Dermis blood vessel endothelial cell (primary cell): Measurements from ENCODE around the gene DLGAP3. TPM values are rescaled to one million over a fixed set of nuclear protein-coding genes. Genes with fewer than 3 reads are reported as not detected.

Experiments
- DNase-seq: peaks from one replicate; pipeline ENCODE4 v3.0.0; 2010
- total RNA-seq: library from RNA; depleted of rRNA; stranded (reverse); fragments of >200 nt; gene quantifications from 2 replicates; pipeline ENCODE4 v1.2.3, GENCODE V29; 2014

Gene DLGAP3
- total RNA-seq, 1 donor from 2014 or later, result under 0.01 TPM

- no peak for DNase-seq
Measured at GRCh38 chr1:34866762-34867109, 62.7 kb downstream of the DLGAP3 start.

- DNase-seq, result peak; percentile 77
Measured at GRCh38 chr1:34865981-34866761, 63.3 kb downstream of the DLGAP3 start.

- no peak for DNase-seq
Measured at GRCh38 chr1:34865573-34865972, 63.9 kb downstream of the DLGAP3 start.

- no peak for DNase-seq
Measured at GRCh38 chr1:34864759-34865158, 64.7 kb downstream of the DLGAP3 start.

GRCh38 chr1:34863501-34863900 lies 65.9 kb downstream of the DLGAP3 start:
- no peak for DNase-seq

- DNase-seq, result peak; percentile 96
Measured at GRCh38 chr1:34859446-34860200, 69.8 kb downstream of the DLGAP3 start, which contains the start of gene SMIM12. Gene SMIM12 (minus strand): TSS chr1:34859749. CDS start chr1:34855977, 3,772 bp downstream.

- DNase-seq, result peak; percentile 77
Measured at GRCh38 chr1:34858901-34859445, 70.5 kb downstream of the DLGAP3 start.

- no peak for DNase-seq
Measured at GRCh38 chr1:34856697-34857096, 72.8 kb downstream of the DLGAP3 start.

GRCh38 chr1:34852677-34853217 lies 76.7 kb downstream of the DLGAP3 start:
- DNase-seq, result peak; percentile 98

GRCh38 chr1:34851431-34852105 lies 77.9 kb downstream of the DLGAP3 start:
- DNase-seq, result peak; percentile 71

GRCh38 chr1:34850382-34850781 lies 79.1 kb downstream of the DLGAP3 start:
- DNase-seq, result no peak

- no peak for DNase-seq
Measured at GRCh38 chr1:34847094-34847493, 82.4 kb downstream of the DLGAP3 start.

GRCh38 chr1:34846265-34846664 lies 83.2 kb downstream of the DLGAP3 start:
- DNase-seq, result no peak

- DNase-seq, result no peak
Measured at GRCh38 chr1:34845131-34845901, 84.1 kb downstream of the DLGAP3 start.

GRCh38 chr1:34844252-34844634 lies 85.2 kb downstream of the DLGAP3 start:
- peak; percentile 74 for DNase-seq

- peak; percentile 68 for DNase-seq
Measured at GRCh38 chr1:34843392-34844251, 85.8 kb downstream of the DLGAP3 start.

GRCh38 chr1:34842952-34843371 lies 86.5 kb downstream of the DLGAP3 start:
- DNase-seq, result peak; percentile 76

- DNase-seq, result no peak
Measured at GRCh38 chr1:34842073-34842472, 87.4 kb downstream of the DLGAP3 start.

- DNase-seq, result no peak
Measured at GRCh38 chr1:34840426-34840825, 89.0 kb downstream of the DLGAP3 start.

- DNase-seq, result no peak
Measured at GRCh38 chr1:34839526-34840305, 89.7 kb downstream of the DLGAP3 start.
